Measurements from ENCODE around the gene NUP210L. TPM values are rescaled to one million over a fixed set of nuclear protein-coding genes. Genes with fewer than 3 reads are reported as not detected.
A peak's percentile ranks its signal among the peaks of the same experiment; 100 is the strongest.

NUP210L gene
- total and polyA plus RNA-seq, 9 of the 15 experiments (the other 6 are each of a cell fraction or from before 2014, with no cell fraction given), result 0.01 to 0.04 TPM; not detected in 7

DNA sequence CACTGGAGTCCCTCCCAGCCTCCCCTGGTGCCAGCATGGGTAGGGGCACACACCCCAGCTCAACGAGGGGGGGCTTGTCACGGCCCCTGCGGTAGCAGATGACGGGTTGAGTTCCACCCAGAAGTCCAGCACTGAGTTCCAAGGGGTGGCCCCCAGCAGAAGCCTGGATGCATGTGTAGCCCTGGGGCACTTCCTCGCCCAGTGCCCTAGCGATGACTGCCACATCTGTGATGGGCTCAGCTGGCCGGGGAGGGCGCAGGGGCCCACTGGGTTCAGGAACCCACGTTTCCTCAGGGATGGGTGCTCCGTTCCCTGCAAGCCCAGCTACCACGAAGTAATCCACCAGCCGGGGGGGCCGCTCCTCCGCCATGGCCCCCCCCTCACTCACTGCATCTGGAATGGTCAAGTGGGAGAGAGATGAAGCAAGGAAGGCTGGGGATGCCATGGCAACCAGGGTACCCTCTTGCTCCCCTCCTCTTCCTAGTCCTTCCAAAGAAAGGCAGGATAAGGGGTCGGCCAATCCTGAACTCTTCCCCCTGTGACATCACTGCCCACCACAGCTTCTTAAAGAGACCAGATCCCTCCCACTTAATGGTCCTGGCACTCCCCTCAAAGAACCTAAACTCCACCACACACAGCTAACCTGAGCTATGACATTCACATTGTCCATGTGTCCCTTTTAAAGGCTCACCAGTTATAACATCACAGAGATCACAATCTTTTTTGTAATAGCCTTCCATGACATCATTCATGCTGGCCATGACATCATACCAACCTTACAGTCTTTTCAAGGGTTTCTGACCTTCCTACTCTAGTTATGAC is 210.7 kb downstream of the NUP210L start (continued):
- no peak for TF ChIP-seq MYBL2 (IDR thresholded peaks at IDR 0.05; ENCODE audit: low read depth)
- TF ChIP-seq MYBL2 (CRISPR knock-in tag; IDR thresholded peaks at IDR 0.05; ENCODE audit: borderline replicate concordance), result no peak
- TF ChIP-seq, protein P1, sequence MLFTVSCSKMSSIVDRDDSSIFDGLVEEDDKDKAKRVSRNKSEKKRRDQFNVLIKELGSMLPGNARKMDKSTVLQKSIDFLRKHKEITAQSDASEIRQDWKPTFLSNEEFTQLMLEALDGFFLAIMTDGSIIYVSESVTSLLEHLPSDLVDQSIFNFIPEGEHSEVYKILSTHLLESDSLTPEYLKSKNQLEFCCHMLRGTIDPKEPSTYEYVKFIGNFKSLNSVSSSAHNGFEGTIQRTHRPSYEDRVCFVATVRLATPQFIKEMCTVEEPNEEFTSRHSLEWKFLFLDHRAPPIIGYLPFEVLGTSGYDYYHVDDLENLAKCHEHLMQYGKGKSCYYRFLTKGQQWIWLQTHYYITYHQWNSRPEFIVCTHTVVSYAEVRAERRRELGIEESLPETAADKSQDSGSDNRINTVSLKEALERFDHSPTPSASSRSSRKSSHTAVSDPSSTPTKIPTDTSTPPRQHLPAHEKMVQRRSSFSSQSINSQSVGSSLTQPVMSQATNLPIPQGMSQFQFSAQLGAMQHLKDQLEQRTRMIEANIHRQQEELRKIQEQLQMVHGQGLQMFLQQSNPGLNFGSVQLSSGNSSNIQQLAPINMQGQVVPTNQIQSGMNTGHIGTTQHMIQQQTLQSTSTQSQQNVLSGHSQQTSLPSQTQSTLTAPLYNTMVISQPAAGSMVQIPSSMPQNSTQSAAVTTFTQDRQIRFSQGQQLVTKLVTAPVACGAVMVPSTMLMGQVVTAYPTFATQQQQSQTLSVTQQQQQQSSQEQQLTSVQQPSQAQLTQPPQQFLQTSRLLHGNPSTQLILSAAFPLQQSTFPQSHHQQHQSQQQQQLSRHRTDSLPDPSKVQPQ (CRISPR knock-in tag; IDR thresholded peaks at IDR 0.05; ENCODE audit: borderline replicate concordance), result no peak
- TF ChIP-seq, protein P2, sequence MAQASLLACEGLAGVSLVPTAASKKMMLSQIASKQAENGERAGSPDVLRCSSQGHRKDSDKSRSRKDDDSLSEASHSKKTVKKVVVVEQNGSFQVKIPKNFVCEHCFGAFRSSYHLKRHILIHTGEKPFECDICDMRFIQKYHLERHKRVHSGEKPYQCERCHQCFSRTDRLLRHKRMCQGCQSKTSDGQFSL (CRISPR knock-in tag; IDR thresholded peaks at IDR 0.05), result 0 out of 2 replicates have a peak, but pooled peaks have one; percentile 53
- TF ChIP-seq, protein P2 (tag; IDR thresholded peaks at IDR 0.05), result no peak
- TF ChIP-seq MXI1 (IDR thresholded peaks at IDR 0.05; ENCODE audit: low read depth, low read length), result no peak
- TF ChIP-seq, protein P3, sequence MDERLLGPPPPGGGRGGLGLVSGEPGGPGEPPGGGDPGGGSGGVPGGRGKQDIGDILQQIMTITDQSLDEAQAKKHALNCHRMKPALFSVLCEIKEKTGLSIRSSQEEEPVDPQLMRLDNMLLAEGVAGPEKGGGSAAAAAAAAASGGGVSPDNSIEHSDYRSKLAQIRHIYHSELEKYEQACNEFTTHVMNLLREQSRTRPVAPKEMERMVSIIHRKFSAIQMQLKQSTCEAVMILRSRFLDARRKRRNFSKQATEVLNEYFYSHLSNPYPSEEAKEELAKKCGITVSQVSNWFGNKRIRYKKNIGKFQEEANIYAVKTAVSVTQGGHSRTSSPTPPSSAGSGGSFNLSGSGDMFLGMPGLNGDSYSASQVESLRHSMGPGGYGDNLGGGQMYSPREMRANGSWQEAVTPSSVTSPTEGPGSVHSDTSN (CRISPR knock-in tag; IDR thresholded peaks at IDR 0.05; ENCODE audit: low read depth), result no peak
- TF ChIP-seq, protein P3 (tag; conservative IDR thresholded peaks at IDR 0.05; ENCODE audit: low read depth), result no peak
- TF ChIP-seq, protein P4, sequence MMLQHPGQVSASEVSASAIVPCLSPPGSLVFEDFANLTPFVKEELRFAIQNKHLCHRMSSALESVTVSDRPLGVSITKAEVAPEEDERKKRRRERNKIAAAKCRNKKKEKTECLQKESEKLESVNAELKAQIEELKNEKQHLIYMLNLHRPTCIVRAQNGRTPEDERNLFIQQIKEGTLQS (IDR thresholded peaks at IDR 0.05), result peak; percentile 89
- TF ChIP-seq, protein P4 (CRISPR knock-in tag; conservative IDR thresholded peaks at IDR 0.05), result no peak
- TF ChIP-seq KHSRP (IDR thresholded peaks at IDR 0.05), result peak; percentile 71
- peak; percentile 64; the same call in 1 of the 2 replicates for TF ChIP-seq MTA3 (IDR thresholded peaks at IDR 0.05; ENCODE audit: borderline replicate concordance)
- peak; percentile 74; the same call in 1 of the 2 replicates for TF ChIP-seq JUNB (CRISPR knock-in tag; conservative IDR thresholded peaks at IDR 0.05)
- TF ChIP-seq, protein P5, sequence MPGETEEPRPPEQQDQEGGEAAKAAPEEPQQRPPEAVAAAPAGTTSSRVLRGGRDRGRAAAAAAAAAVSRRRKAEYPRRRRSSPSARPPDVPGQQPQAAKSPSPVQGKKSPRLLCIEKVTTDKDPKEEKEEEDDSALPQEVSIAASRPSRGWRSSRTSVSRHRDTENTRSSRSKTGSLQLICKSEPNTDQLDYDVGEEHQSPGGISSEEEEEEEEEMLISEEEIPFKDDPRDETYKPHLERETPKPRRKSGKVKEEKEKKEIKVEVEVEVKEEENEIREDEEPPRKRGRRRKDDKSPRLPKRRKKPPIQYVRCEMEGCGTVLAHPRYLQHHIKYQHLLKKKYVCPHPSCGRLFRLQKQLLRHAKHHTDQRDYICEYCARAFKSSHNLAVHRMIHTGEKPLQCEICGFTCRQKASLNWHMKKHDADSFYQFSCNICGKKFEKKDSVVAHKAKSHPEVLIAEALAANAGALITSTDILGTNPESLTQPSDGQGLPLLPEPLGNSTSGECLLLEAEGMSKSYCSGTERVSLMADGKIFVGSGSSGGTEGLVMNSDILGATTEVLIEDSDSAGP (CRISPR knock-in tag; IDR thresholded peaks at IDR 0.05), result 0 out of 2 replicates have a peak, but pooled peaks have one; percentile 13
- TF ChIP-seq, protein P6, sequence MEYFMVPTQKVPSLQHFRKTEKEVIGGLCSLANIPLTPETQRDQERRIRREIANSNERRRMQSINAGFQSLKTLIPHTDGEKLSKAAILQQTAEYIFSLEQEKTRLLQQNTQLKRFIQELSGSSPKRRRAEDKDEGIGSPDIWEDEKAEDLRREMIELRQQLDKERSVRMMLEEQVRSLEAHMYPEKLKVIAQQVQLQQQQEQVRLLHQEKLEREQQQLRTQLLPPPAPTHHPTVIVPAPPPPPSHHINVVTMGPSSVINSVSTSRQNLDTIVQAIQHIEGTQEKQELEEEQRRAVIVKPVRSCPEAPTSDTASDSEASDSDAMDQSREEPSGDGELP (CRISPR knock-in tag; IDR thresholded peaks at IDR 0.05; ENCODE audit: borderline replicate concordance), result peak; percentile 14; the same call in 1 of the 2 replicates
- no peak for TF ChIP-seq BMI1 (IDR thresholded peaks at IDR 0.05; ENCODE audit: low read length)
- 0 out of 2 replicates have a peak, but pooled peaks have one; percentile 44 for TF ChIP-seq ZNF143 (CRISPR knock-in tag; IDR thresholded peaks at IDR 0.05)

Data from K562 (cell line).